ENCODE measurements around the gene SGCA.

- TF ChIP-seq CTCF (IDR thresholded peaks at IDR 0.05) (no peak), ZFX (IDR thresholded peaks at IDR 0.05; ENCODE audit: borderline replicate concordance) (no peak)
Measured at GRCh38 chr17:50171371-50172071, 5.7 kb downstream of the SGCA start.
